GM03348 (cell line): ENCODE data around the gene COL5A1.

Source experiments
- DNase-seq: peaks from one replicate; pipeline ENCODE4 v3.0.0; 2012; ENCODE audit warnings: low spot score

Gene COL5A1

GRCh38 chr9:134726026-134726721 is 84.6 kb downstream of the COL5A1 start:
- no peak for DNase-seq

GRCh38 chr9:134726722-134727034 is 85.1 kb downstream of the COL5A1 start:
- DNase-seq, result no peak

GRCh38 chr9:134728021-134728795 is 86.6 kb downstream of the COL5A1 start:
- DNase-seq, result no peak

GRCh38 chr9:134728801-134729495 is 87.3 kb downstream of the COL5A1 start:
- DNase-seq, result no peak

GRCh38 chr9:134730011-134730760 is 88.6 kb downstream of the COL5A1 start:
- peak; percentile 57 for DNase-seq

GRCh38 chr9:134730761-134731496 is 89.3 kb downstream of the COL5A1 start:
- no peak for DNase-seq

- DNase-seq, result no peak
Observed at GRCh38 chr9:134731497-134732391, 90.1 kb downstream of the COL5A1 start.

GRCh38 chr9:134732392-134733110 is 90.9 kb downstream of the COL5A1 start:
- no peak for DNase-seq

- DNase-seq, result no peak
Observed at GRCh38 chr9:134733480-134734232, 92.1 kb downstream of the COL5A1 start.

- DNase-seq, result peak; percentile 65
Observed at GRCh38 chr9:134734270-134734669, 92.7 kb downstream of the COL5A1 start.

- no peak for DNase-seq
Observed at GRCh38 chr9:134735441-134736175, 94.0 kb downstream of the COL5A1 start.

GRCh38 chr9:134736791-134737497 is 95.3 kb downstream of the COL5A1 start:
- peak; percentile 48 for DNase-seq

- no peak for DNase-seq
Observed at GRCh38 chr9:134737842-134738580, 96.4 kb downstream of the COL5A1 start.

GRCh38 chr9:134738869-134739659 is 97.5 kb downstream of the COL5A1 start:
- DNase-seq, result peak; percentile 88

GRCh38 chr9:134739660-134739968 is 98.0 kb downstream of the COL5A1 start:
- no peak for DNase-seq

GRCh38 chr9:134740071-134740470 is 98.5 kb downstream of the COL5A1 start:
- DNase-seq, result no peak
